Naive thymus-derived CD4-positive, alpha-beta T cell (primary cell): ENCODE results near the gene ETV6. TPM values are rescaled to one million over a fixed set of nuclear protein-coding genes. Genes with fewer than 3 reads are reported as not detected.

ENCODE experiments used
- ATAC-seq: fragments of 150-1000 bp; cut with Tn5 transposase; 2 replicates; pipeline ENCODE4 v1.10.0; 2021; ENCODE audit warnings: mild to moderate bottlenecking, moderate library complexity
- CTCF ChIA-PET: fragments of 350-600 bp; sonication (Branson Sonifier 250); formaldehyde crosslinking; loops from one replicate; lab custom pipeline; 2021; ENCODE audit warnings: antibody characterized with exemption; lab: Charles Lee
- POLR2A ChIA-PET: fragments of 350-600 bp; sonication (Branson Sonifier 250); formaldehyde crosslinking; loops from one replicate; lab custom pipeline; 2021; ENCODE audit warnings: antibody characterized with exemption, inconsistent platforms; lab: Charles Lee
- DNase-seq, 9 donors: peaks; one replicate each; pipeline versions ENCODE4 v3.0.0 to v3.0.0-alpha.2; 2020 to 2022; ENCODE audit warnings: mixed read lengths in 1 of 9
- H3K27ac ChIP-seq: one replicate; pipeline ENCODE4 v1.7.0; 2013; ENCODE audit warnings: mild to moderate bottlenecking, low read depth, low read length, moderate library complexity
- H3K27me3 ChIP-seq, 2 donors: one replicate each; pipeline ENCODE4 v1.7.0; 2013; ENCODE audit warnings: low read length in 2 of 2, mild to moderate bottlenecking in 2 of 2, moderate library complexity in 2 of 2; ENCODE audit not compliant: control insufficient read depth in 2 of 2, insufficient read depth in 2 of 2
- H3K36me3 ChIP-seq, 3 experiments: 1 replicate in 2 of 3; 2 replicates in 1 of 3; pipeline ENCODE4 v1.7.0; 2013; ENCODE audit warnings: low read length in 3 of 3, mild to moderate bottlenecking in 3 of 3, moderate library complexity in 1 of 3; ENCODE audit not compliant: insufficient read depth in 3 of 3, control insufficient read depth in 2 of 3
- H3K4me1 ChIP-seq, 2 donors: one replicate each; pipeline ENCODE4 v1.7.0; 2013; ENCODE audit warnings: low read length in 2 of 2, mild to moderate bottlenecking in 2 of 2, moderate library complexity in 1 of 2; ENCODE audit not compliant: control insufficient read depth in 2 of 2, insufficient read depth in 2 of 2
- H3K4me3 ChIP-seq: 2 replicates; pipeline ENCODE4 v1.7.0; 2013; ENCODE audit warnings: mild to moderate bottlenecking, low read length
- H3K9me3 ChIP-seq, 3 experiments: 1 replicate in 2 of 3; 2 replicates in 1 of 3; pipeline ENCODE4 v1.7.0; 2013; ENCODE audit warnings: low read length in 3 of 3; ENCODE audit not compliant: control insufficient read depth in 2 of 3
- H3K27ac Mint-ChIP-seq, 9 donors: one replicate each; pipeline ENCODE4 v1.8.0; 2020 to 2022; ENCODE audit warnings: mixed read lengths in 9 of 9, mild to moderate bottlenecking in 8 of 9, moderate library complexity in 5 of 9, inconsistent platforms in 2 of 9
- H3K27me3 Mint-ChIP-seq, 5 donors: one replicate each; pipeline ENCODE4 v1.8.0; 2021 to 2022; ENCODE audit warnings: mixed read lengths in 5 of 5, mild to moderate bottlenecking in 1 of 5
- H3K36me3 Mint-ChIP-seq, 5 donors: one replicate each; pipeline ENCODE4 v1.8.0; 2020 to 2022; ENCODE audit warnings: mixed read lengths in 5 of 5, mild to moderate bottlenecking in 3 of 5, inconsistent platforms in 1 of 5
- H3K4me1 Mint-ChIP-seq, 7 donors: one replicate each; pipeline ENCODE4 v1.8.0; 2020 to 2022; ENCODE audit warnings: mixed read lengths in 7 of 7, mild to moderate bottlenecking in 3 of 7, inconsistent platforms in 1 of 7
- H3K4me3 Mint-ChIP-seq, 10 donors: one replicate each; pipeline ENCODE4 v1.8.0; 2020 to 2022; ENCODE audit warnings: mild to moderate bottlenecking in 10 of 10, mixed read lengths in 10 of 10, moderate library complexity in 6 of 10, inconsistent platforms in 2 of 10
- H3K9me3 Mint-ChIP-seq, 11 donors: one replicate each; pipeline ENCODE4 v1.8.0; 2020 to 2022; ENCODE audit warnings: mixed read lengths in 11 of 11, mild to moderate bottlenecking in 4 of 11, inconsistent platforms in 1 of 11, moderate library complexity in 1 of 11
- intact Hi-C, 2 donors: fragments of 100-400 bp; cut with micrococcal nuclease; formaldehyde crosslinking; loops; one replicate each; pipeline ENCODE4 v1.15.1; 2023
- polyA plus RNA-seq, 2 donors: library from polyadenylated mRNA; unstranded; fragments of 300-500 nt; fragmentation: Illumina TruSeq; gene quantifications; one replicate each; pipeline ENCODE4 v1.2.3, GENCODE V29; 2021
- total RNA-seq, 6 experiments: library from RNA in 5 of 6; stranded (reverse) in 5 of 6; gene quantifications; 1 replicate in 5 of 6; 2 replicates in 1 of 6; pipeline ENCODE4 v1.2.3 and lab custom pipeline; 2021 to 2026

The ETV6 gene
- total and polyA plus RNA-seq, 7 experiments from 2014 or later, result 2.2 to 70.3 (median 25.3) TPM

DNA sequence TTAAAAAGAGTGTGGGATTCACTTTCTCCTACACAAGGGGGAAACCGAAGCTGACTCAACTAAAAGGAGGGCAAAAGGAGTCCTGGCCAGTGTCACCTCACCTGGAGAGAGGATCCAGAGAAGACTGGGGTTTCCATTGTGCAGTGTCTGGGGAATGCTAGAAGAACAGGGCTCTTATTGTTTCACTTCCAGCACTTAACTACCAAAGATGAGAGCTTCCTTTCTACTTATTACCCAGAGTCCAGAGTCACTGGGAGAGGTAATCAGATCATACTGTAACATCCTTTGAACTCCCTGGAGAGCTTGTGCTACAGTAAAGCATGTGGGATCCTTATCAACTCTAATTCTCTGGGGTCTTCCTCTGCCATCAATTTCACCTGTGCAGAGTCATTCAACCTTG, 272.9 kb downstream of the ETV6 start:
- intact Hi-C loops, result no loop called here
- Histone ChIP-seq H3K36me3 (no peaks in the 10 kb centered on the region), H3K27ac (no peak overlapping the region), H3K27me3 (no peaks in the 10 kb centered on the region), H3K4me3 (no peak overlapping the region), H3K4me1 (no peaks in the 10 kb centered on the region), H3K9me3 (no peaks in the 10 kb centered on the region)
- Mint-ChIP-seq H3K4me1 (peaks cover 0 to 9% (median 0%) of the 10 kb centered on the region in 7 donors), H3K27ac (no peak overlapping the region), H3K27me3 (peaks cover 0 to 8% (median 0%) of the 10 kb centered on the region in 5 donors), H3K4me3 (no peak overlapping the region), H3K9me3 (peaks cover 0 to 2% (median 0%) of the 10 kb centered on the region in 11 donors), H3K36me3 (no peaks in the 10 kb centered on the region)
- ATAC-seq, result no peak
- DNase-seq, result no peak
- CTCF ChIA-PET, result no interaction called here
- POLR2A ChIA-PET, result no interaction called here

DNA sequence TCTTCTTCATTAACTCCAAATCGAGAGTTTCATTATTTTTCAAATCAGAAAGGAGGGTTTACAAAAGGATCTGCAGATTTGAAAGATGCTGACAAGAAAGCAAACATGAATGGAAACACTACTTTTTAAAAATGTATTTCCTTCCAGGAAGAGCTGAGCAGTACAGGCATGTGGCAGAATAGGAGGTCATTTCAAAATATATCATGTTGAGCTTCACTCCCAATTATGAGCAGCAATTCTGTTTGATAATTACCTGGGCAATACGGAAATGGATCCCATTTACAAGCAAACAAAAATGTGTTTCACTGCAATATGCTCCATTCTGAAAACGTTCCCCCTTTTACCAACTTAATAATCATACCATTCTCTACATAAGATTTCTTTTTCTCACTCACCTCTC, 273.6 kb downstream of the ETV6 start:
- DNase-seq, result no peak
- Mint-ChIP-seq H3K4me3 (no peak overlapping the region), H3K9me3 (peaks cover 0 to 2% (median 0%) of the 10 kb centered on the region in 11 donors), H3K27ac (peak overlapping the region in 1 of 9 donors; percentile 54), H3K4me1 (peaks cover 0 to 9% (median 0%) of the 10 kb centered on the region in 7 donors), H3K36me3 (no peaks in the 10 kb centered on the region), H3K27me3 (peaks cover 0 to 8% (median 0%) of the 10 kb centered on the region in 5 donors)
- intact Hi-C loops, result no loop called here
- no peaks in the 10 kb centered on the region for H3K27me3 ChIP-seq
- CTCF ChIA-PET, result no interaction called here
- no peaks in the 10 kb centered on the region for H3K4me1 ChIP-seq
- H3K27ac ChIP-seq, result no peak overlapping the region
- H3K4me3 ChIP-seq, result no peak overlapping the region
- H3K36me3 ChIP-seq, result no peaks in the 10 kb centered on the region
- ATAC-seq, result no peak
- POLR2A ChIA-PET, result no interaction called here
- no peaks in the 10 kb centered on the region for H3K9me3 ChIP-seq

DNA sequence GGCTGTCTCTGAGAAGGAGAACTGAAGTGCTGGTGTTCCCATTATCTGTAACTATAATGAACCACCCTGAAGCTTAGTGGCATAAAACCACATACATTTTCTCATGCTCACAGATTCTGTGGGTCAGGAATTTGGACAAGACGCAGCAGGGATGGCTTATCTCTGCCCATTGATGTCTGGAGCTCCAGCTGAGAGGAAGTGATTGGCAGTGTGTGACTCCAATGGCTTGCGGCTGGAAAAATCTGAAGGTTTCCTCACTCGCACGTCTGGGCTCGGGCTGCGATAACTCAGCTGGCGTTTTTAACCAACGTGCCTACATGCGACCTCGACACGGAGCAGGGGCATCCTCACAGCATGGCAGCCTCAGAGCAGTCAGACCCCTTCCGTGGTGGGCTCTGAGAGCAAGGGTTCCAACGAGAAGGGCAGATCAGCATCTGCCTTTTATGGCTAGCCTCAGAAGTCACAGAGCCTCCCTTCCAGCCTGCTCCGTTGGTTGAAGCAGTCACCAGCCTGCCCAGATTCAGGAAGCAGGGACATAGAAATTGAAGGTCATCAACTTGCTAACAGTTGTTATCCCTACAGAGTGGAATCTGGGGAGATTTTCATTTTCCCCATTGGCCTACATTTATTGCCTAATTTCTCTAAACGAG, 277.9 kb downstream of the ETV6 start:
- Histone ChIP-seq H3K36me3 (no peaks in the 10 kb centered on the region), H3K4me3 (no peak overlapping the region), H3K27ac (no peak overlapping the region), H3K9me3 (no peaks in the 10 kb centered on the region), H3K27me3 (no peaks in the 10 kb centered on the region), H3K4me1 (no peaks in the 10 kb centered on the region)
- intact Hi-C loops, result no loop called here
- Mint-ChIP-seq H3K36me3 (no peaks in the 10 kb centered on the region), H3K9me3 (peaks cover 0 to 2% (median 0%) of the 10 kb centered on the region in 11 donors), H3K27me3 (peaks cover 0 to 2% (median 0%) of the 10 kb centered on the region in 5 donors), H3K4me1 (peaks cover 0 to 7% (median 0%) of the 10 kb centered on the region in 7 donors), H3K4me3 (no peak overlapping the region), H3K27ac (no peak overlapping the region)
- DNase-seq (no peak), ATAC-seq (no peak)
- ChIA-PET POLR2A (interaction anchor here (0.5 to 1.1 kb wide), 2 partner anchors 63 to 84 kb away, joined by 3 read pairs; no protein-coding TSS in a partner anchor), CTCF (interaction anchor here (0.6 to 1.0 kb wide), 2 partner anchors 105 to 256 kb away, joined by 3 to 4 read pairs; no protein-coding TSS in a partner anchor)

DNA sequence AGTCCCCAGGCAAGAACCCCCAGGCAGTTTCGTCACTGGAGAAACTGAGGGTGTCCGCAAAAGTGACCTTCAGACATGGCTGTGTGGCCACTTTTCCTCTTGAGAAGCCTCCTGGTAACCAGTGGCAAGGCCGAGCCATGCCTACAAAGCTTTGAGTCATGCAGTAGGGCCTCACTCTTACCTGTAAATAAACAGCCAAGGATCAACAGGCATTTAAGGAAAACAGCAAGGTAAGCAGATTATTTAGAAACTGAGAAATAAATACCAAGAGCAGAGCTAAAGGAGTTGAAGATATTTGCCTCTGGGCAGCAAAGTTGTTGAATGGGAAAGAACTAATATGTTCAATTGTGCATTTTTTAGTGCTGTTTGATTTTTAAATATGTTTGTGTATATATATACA, 280.2 kb downstream of the ETV6 start:
- Histone ChIP-seq H3K4me3 (no peak overlapping the region), H3K4me1 (no peaks in the 10 kb centered on the region), H3K9me3 (no peaks in the 10 kb centered on the region), H3K27me3 (no peaks in the 10 kb centered on the region), H3K27ac (no peak overlapping the region), H3K36me3 (no peaks in the 10 kb centered on the region)
- Mint-ChIP-seq H3K27me3 (peaks cover 0 to 5% (median 0%) of the 10 kb centered on the region in 5 donors), H3K27ac (peak overlapping the region in 1 of 9 donors; percentile 48), H3K4me3 (no peak overlapping the region), H3K36me3 (peaks cover 0 to 3% (median 0%) of the 10 kb centered on the region in 5 donors), H3K4me1 (no peaks in the 10 kb centered on the region), H3K9me3 (peaks cover 0 to 4% (median 0%) of the 10 kb centered on the region in 11 donors)
- POLR2A ChIA-PET, result no interaction called here
- no peak for ATAC-seq
- intact Hi-C loops, result no loop called here
- no peak for DNase-seq
- CTCF ChIA-PET, result no interaction called here

DNA sequence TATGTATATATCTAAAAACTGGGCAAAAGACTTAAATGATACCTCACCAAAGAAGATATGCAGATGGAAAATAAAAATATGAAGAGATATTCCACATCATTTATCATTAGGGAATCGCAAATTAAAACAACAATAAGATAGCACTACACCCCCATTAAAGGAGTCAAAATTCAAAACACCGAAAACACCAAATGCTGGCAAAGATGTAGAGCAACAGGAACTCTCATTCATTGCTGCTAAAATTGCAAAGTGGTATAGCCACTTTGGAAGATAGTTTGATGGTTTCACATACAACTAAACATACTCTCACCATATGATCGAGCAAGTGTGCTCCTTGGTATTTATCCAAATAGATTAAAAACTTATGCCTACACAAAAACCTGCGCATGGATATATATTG, 289.7 kb downstream of the ETV6 start:
- intact Hi-C loops, result no loop called here
- Histone ChIP-seq H3K9me3 (no peaks in the 10 kb centered on the region), H3K27me3 (no peaks in the 10 kb centered on the region), H3K36me3 (no peaks in the 10 kb centered on the region), H3K4me3 (no peak overlapping the region), H3K27ac (no peak overlapping the region), H3K4me1 (no peaks in the 10 kb centered on the region)
- no peak overlapping the region for H3K4me3 Mint-ChIP-seq
- peaks cover 0 to 16% (median 0%) of the 10 kb centered on the region in 5 donors for H3K36me3 Mint-ChIP-seq
- peaks cover 0 to 11% (median 0%) of the 10 kb centered on the region in 11 donors for H3K9me3 Mint-ChIP-seq
- ATAC-seq, result no peak
- H3K4me1 Mint-ChIP-seq, result peaks cover 0 to 6% (median 0%) of the 10 kb centered on the region in 7 donors
- ChIA-PET POLR2A (no interaction called here), CTCF (interaction anchor here (0.7 kb wide), 1 partner anchor 63 kb away, joined by 3 read pairs; no protein-coding TSS in a partner anchor)
- H3K27me3 Mint-ChIP-seq, result peaks cover 0 to 2% (median 0%) of the 10 kb centered on the region in 5 donors
- no peak for DNase-seq
- no peak overlapping the region for H3K27ac Mint-ChIP-seq

DNA sequence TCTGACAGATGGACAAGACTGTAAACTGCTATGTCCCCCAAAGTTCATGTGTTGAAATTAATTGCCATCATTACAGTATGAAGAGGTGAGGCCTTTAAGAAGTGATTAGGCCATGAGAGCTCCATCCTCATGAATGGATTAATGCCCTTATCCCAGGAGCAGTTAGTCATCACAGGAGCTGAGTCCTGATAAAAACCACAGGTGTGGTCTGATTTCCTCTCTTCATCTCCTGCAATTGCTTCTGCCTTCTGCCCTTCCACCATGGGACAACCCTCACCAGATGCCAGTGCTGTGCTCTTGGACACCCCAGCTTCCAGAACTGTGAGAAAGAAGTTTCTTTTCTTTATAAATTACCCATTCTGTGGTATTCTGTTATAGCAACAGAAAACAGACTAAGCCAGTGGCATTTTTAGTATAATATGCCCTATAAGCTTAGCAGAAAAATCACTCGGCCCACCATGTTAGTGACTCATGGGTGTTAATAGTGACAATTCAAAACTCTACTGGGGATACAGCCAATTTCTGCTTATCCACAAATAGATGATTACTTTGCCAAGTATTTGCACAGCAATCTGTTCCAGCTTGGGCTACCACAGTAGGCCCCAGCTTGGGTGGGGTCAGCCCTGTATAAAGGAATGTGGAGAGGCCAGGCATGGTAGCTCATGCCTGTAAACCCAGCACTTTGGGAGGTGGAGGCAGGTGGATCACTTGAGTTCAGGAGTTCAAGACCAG, 292.3 kb downstream of the ETV6 start:
- Mint-ChIP-seq H3K9me3 (peaks cover 0 to 7% (median 0%) of the 10 kb centered on the region in 11 donors), H3K4me3 (no peak overlapping the region), H3K27me3 (no peaks in the 10 kb centered on the region), H3K36me3 (peaks cover 0 to 15% (median 0%) of the 10 kb centered on the region in 5 donors), H3K27ac (no peak overlapping the region), H3K4me1 (peaks cover 0 to 6% (median 0%) of the 10 kb centered on the region in 7 donors)
- H3K9me3 ChIP-seq, result no peaks in the 10 kb centered on the region
- ATAC-seq (no peak), DNase-seq (no peak)
- no peaks in the 10 kb centered on the region for H3K36me3 ChIP-seq
- intact Hi-C loops, result no loop called here
- no peak overlapping the region for H3K27ac ChIP-seq
- H3K27me3 ChIP-seq, result no peaks in the 10 kb centered on the region
- no peak overlapping the region for H3K4me3 ChIP-seq
- CTCF ChIA-PET, result no interaction called here
- POLR2A ChIA-PET, result no interaction called here
- H3K4me1 ChIP-seq, result no peaks in the 10 kb centered on the region
